ENCODE measurements around the gene GRID1.

The GRID1 gene

GRCh38 chr10:85916994-85917573, 449.5 kb downstream of the GRID1 start:
- DNase-seq, result no peak

GRCh38 chr10:85916286-85916685, 450.3 kb downstream of the GRID1 start:
- DNase-seq, result no peak

GRCh38 chr10:85915245-85915846, 451.2 kb downstream of the GRID1 start:
- no peak for DNase-seq

GRCh38 chr10:85914720-85915119, 451.9 kb downstream of the GRID1 start:
- DNase-seq, result no peak

GRCh38 chr10:85908462-85908861, 458.1 kb downstream of the GRID1 start:
- DNase-seq, result no peak

- no peak for DNase-seq
Observed at GRCh38 chr10:85902051-85902450, 464.5 kb downstream of the GRID1 start.

- no peak for DNase-seq
Observed at GRCh38 chr10:85901599-85901998, 465.0 kb downstream of the GRID1 start.

GRCh38 chr10:85900487-85900886, 466.1 kb downstream of the GRID1 start:
- no peak for DNase-seq

GRCh38 chr10:85900061-85900460, 466.5 kb downstream of the GRID1 start:
- no peak for DNase-seq

- DNase-seq, result no peak
Observed at GRCh38 chr10:85891472-85891871, 475.1 kb downstream of the GRID1 start.

GRCh38 chr10:85888559-85888958, 478.0 kb downstream of the GRID1 start:
- DNase-seq, result no peak

GRCh38 chr10:85888004-85888403, 478.6 kb downstream of the GRID1 start:
- no peak for DNase-seq

GRCh38 chr10:85874208-85874607, 492.4 kb downstream of the GRID1 start:
- DNase-seq, result no peak

- no peak for DNase-seq
Observed at GRCh38 chr10:85873063-85873462, 493.5 kb downstream of the GRID1 start.

- DNase-seq, result no peak
Observed at GRCh38 chr10:85868627-85869499, 497.7 kb downstream of the GRID1 start.

GRCh38 chr10:85864868-85865526, 501.6 kb downstream of the GRID1 start:
- DNase-seq, result no peak

- DNase-seq, result no peak
Observed at GRCh38 chr10:85864173-85864549, 502.4 kb downstream of the GRID1 start.

- no peak for DNase-seq
Observed at GRCh38 chr10:85863301-85864172, 503.1 kb downstream of the GRID1 start.

GRCh38 chr10:85862771-85863170, 503.8 kb downstream of the GRID1 start:
- no peak for DNase-seq

- DNase-seq, result no peak
Observed at GRCh38 chr10:85861513-85862197, 504.9 kb downstream of the GRID1 start.

- DNase-seq, result no peak
Observed at GRCh38 chr10:85859859-85860258, 506.7 kb downstream of the GRID1 start.
